ENCODE results near the gene LPIN2. TPM values are rescaled to one million over a fixed set of nuclear protein-coding genes. Genes with fewer than 3 reads are reported as not detected.

The LPIN2 gene
- total RNA-seq, 1 experiment from 2014 or later, result 14.2 TPM

DNA sequence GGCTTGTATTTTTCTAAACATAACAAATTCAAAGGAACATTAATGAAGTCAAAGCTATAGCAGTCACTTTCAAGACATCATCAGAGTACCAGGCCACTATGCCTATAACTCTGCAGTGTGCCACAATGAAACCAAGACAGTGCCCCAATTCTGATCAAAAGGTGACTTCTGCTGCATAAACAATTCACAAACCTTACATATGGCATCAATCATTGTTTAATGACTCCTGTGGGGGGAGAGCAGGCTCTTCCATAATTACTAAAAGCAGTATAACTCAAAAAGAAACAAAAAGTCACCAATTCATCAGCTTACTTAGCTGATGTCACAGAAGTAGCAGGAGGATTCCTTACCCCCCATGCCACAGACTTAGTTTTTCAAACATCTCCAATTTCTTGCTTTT lies 15.5 kb downstream of the LPIN2 start:
- DNase-seq, result no peak
- Histone ChIP-seq H3K27me3 (no peaks in the 10 kb centered on the region), H3K36me3 (peaks cover 12% of the 10 kb centered on the region), H3K9me3 (peaks cover 3% of the 10 kb centered on the region; the same call in 1 of the 2 replicates), H3K4me3 (no peak overlapping the region)

DNA sequence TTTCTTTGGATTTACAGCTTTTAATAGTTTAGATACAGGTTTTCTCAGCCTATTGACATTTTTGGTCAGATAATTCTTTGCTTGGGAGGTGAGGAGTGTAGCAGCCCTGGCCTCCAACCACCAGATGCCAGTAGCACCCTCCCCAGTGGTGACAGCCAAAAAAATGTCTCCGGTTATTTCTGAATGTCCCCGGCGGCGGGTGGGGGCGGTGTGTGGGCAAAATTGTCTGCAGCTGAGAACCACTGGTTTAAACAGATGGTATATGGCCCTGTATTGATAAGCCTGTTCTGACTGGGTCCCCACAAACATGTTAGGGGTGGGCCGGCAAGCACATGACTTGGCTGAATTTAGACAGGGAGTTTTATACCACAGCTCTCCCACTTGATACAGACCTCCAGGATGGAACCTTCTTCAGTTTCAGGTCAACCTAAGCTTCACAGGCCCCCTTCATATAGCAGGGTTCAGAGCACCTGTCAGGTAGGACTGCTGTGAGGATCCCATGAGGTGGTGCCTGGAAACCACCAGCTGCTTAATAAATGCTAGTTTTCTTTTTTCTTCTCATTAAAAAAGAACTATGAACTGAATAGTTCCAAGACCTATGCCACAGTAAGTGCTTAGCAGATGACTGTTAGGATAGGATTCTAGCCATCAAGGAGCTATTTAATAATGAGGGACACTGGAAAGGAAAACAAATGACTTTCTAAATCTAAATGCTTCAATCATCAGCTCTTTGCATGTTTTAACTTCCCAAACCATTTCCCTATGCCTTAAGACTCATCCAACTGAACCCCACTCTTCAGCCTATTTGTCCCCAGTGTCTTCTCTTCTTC lies 18.1 kb downstream of the LPIN2 start:
- H3K27me3 ChIP-seq, result no peaks in the 10 kb centered on the region
- peaks cover 5% of the 10 kb centered on the region for H3K36me3 ChIP-seq
- no peaks in the 10 kb centered on the region for H3K9me3 ChIP-seq
- no peak for DNase-seq
- no peak overlapping the region for H3K4me3 ChIP-seq

DNA sequence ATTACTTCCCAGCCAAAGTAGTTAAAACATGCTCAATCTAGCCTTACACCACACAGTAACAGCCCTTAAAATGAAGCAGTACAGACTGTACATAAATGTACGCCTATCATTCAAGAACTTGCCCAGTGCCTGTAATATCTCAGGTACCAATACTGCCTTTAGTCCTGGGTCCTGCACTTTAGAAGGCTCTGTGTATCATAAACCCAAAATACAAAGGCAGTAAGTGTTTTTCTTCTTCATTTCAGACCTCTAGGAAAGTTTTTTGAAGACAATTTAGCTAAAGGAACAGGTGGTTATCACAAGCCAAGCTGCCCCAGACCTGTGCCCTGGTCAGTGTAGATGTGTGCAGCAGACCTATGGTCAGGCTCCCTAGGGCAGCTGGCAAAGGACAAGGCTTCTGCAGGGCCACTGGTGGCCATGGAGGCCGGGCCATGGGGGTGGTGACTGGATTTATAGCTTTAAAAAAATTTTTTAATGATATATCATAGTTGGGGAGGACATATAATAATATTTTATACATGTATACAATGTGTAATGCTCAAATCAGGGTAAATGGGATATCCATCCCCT lies 18.8 kb downstream of the LPIN2 start:
- Histone ChIP-seq H3K36me3 (peaks cover 5% of the 10 kb centered on the region), H3K4me3 (no peak overlapping the region)
- DNase-seq, result no peak

DNA sequence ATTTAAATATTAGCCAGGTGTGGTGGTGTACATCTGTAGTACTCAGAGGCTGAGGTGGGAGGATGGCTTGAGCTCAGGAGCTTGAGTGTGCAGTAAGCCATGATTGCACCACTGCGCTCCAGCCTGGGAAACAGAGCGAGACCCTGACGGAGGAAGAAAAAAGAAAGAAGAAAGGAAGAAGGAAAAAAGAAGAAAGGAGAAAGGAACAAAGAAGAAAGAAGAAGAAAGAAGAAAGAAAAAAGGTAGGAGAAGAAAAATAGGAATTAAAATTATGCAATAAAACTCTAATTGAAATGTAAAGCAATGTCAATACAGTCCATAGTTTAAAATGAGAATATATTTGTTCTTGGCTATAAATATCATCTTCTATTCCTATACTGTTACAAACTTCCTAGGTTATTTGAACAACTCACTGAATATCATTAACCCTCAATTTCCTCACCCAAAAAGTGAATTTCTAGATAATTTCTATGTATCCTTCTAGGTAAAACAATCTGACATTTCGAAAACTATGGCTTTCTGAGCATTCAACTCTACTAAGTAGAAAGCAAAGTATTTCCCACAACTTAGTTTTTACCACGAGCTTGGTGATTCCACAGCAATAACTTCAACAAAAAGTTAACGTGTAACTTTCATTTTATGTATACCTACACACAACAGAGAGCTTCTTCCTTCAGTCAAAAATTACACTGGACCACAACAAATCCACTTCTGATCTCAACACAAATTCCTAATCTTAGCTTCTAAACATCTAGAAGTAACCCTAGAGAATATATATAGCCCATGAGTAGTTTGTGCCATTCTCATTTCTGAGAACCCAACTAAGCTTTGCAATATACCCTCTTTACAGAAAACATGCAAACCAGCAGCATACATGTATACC lies 19.7 kb downstream of the LPIN2 start:
- Histone ChIP-seq H3K27me3 (no peaks in the 10 kb centered on the region), H3K4me3 (no peak overlapping the region), H3K36me3 (peaks cover 5% of the 10 kb centered on the region), H3K9me3 (no peaks in the 10 kb centered on the region)
- DNase-seq, result no peak

More for the DNA sequence above, 18.8 kb downstream of the LPIN2 start:
- Histone ChIP-seq H3K27me3 (no peaks in the 10 kb centered on the region), H3K9me3 (no peaks in the 10 kb centered on the region)

DNA sequence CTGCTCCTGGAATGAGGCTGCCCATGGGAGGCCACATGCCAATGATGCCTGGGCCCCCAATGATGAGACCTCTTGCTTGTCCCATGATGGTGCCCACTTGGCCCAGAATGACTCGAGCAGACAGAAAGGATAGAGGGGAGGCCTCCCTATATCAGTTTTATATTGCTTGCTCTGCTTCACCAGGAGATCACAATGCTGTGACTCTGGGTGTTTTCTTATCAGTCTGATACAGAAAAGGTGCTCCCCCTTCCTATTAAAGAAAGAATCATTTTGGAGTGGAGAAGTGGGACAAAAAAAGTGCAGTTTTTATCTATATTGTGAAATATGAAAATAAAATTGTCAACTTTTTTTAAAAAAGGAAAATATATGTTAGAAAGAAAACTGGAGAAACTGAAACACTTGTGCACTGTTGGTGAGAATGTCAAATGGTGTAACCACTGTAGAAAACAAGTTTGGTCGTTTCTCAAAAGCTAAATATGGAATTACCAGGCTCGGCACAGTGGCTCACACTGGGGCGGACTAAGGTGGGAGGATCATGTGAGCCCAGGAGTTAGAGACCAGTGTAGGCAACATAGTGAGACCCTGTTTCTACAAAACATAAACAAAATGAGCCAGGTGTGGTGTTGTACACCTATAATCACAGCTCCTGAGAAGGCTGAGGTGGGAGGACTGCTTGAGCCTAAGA lies 21.8 kb downstream of the LPIN2 start:
- Histone ChIP-seq H3K9me3 (no peaks in the 10 kb centered on the region), H3K4me3 (no peak overlapping the region), H3K27me3 (no peaks in the 10 kb centered on the region), H3K36me3 (peaks cover 5% of the 10 kb centered on the region)
- DNase-seq, result no peak

DNA sequence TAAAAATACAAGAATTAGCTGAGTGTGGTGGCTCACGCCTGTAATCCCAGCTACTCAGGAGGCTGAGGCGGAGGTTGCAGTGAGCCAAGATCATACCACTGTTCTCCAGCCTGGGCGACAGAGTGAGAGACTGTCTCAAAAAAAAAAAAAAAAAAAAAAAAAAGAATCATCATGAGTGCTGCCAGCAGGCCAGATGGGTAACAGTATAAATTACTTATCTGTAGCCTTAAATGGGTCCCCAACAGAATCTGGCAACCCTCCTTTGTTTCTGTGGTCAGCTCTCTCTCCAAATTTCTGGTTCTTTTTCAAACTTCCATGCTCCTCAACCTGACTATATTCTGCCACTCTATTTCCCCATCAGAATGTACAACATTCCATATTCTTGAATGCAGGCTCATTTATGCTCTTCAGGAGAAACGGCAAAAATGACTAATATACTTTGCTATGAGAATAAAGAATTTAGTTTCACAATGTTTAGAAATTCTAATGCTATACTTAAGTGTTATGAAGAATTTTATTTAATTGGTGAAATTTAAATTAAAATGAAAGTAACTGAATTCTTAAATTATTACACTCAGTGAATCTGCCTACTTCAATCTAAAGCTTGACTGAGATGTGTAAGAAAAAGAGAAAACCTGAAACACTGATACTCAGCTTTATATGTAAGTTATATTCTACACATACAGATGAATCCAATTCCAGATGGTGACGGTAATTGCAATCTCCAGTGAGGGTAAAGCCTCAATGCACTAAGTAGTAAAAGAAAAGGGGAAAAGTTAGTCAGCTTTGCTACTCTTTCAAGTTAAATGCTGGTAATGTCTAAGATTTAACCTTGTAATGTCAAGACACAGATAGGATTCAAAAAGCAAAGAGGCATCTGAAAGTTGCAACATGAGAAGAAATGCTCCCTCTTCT lies 24.8 kb downstream of the LPIN2 start:
- peaks cover 5% of the 10 kb centered on the region for H3K36me3 ChIP-seq
- DNase-seq, result no peak
- no peaks in the 10 kb centered on the region for H3K27me3 ChIP-seq
- H3K4me3 ChIP-seq, result no peak overlapping the region
- H3K9me3 ChIP-seq, result no peaks in the 10 kb centered on the region

DNA sequence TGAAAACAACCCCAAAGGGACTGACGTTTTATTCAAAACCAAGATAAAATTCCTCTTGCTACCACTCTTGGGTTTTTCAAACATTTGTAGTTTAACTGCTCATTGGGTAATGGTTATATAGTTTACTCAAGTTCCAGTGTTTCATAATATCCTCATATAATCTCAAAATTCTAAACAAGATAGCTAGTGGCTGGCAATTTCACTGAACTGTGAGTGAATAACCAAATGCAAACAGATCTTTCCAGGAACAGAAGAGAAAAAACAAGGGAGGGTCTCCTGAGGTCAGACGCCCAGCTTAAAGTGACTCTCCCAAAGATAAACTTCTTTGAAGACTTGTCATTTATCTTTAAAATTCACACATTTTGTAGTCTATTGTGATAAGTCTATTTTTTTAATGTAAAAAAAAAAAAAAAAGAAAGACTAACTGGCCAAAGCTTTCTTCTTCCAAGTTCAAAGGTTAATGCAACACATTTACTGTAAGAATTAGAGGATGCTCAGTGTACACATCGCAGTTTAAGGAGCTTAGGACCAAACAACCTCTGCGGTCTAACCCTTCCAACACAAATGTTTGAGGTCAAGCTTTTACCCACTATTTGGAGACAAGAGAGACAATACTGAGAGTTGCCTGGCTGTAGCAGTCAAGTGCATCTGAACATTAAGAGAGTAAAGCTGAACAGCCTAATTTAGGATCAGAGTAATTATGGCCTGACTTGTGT lies 26.6 kb downstream of the LPIN2 start:
- DNase-seq, result no peak
- no peaks in the 10 kb centered on the region for H3K36me3 ChIP-seq
- H3K4me3 ChIP-seq, result no peak overlapping the region
- H3K9me3 ChIP-seq, result no peaks in the 10 kb centered on the region
- no peaks in the 10 kb centered on the region for H3K27me3 ChIP-seq

DNA sequence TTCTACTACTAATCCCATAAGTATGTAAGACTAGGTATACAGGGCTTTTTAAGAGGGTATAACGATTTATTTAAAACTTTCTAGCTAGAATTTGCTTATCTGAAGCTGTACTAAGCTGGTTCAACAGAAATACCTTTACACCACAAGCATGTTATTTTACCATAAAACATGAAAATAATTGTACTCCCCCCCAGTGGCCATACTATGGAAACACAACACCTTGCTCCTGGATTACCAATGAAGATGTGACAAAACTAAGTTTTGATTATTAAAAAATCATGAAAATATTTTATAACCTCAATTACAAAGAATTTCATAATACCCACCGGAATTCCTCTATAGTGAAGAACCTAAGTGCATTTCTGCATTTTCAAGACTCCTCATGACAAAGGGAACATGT lies 27.3 kb downstream of the LPIN2 start:
- H3K27me3 ChIP-seq, result no peaks in the 10 kb centered on the region
- H3K36me3 ChIP-seq, result no peaks in the 10 kb centered on the region
- H3K9me3 ChIP-seq, result no peaks in the 10 kb centered on the region
- no peak overlapping the region for H3K4me3 ChIP-seq
- no peak for DNase-seq

DNA sequence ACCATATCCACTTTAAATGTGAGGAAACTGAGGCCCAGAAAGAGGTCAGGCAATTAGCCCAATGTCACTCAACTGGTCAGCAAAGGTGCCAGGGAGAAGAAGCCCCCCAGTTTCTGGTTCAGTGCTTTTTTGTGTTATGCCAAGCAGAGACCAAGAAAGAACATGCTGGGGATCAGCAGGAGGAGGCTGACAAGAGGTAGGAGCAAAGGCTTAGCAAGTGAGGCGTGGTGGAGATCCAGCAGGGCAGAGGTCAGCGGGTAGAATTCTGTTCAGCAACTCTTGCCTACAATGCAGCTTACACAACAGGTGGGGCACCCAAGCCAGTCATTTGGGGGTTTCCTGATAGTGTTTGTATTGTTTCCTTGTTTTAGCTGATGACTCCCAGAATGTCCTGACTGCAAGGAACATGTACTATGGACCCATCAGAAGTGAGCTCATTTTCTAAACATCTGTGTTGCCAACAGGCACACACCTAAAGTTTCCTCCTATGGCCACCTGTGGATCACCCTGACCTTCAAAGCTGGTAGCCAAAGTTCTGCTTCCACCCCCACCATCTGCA lies 28.2 kb downstream of the LPIN2 start:
- H3K27me3 ChIP-seq, result no peaks in the 10 kb centered on the region
- no peaks in the 10 kb centered on the region for H3K36me3 ChIP-seq
- no peak overlapping the region for H3K4me3 ChIP-seq
- DNase-seq, result no peak
- H3K9me3 ChIP-seq, result no peaks in the 10 kb centered on the region

DNA sequence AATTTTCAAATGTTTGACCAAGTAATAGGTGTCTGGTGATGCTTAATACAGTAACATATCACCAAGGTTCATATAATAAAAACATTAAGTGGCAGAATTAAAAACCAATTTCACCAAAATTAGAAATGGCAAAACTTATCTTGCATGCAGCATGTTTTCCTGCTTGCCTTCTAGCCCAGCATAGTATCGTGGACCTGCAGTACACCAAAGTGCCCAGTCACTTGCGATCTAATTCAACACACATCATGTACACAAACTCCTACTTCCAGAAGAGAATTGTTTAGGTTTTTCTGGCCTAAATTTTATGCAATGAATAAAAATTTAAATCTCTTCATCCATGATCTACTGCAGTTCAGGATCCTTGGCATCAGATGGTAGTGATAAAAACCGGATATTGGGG lies 28.9 kb downstream of the LPIN2 start:
- Histone ChIP-seq H3K9me3 (no peaks in the 10 kb centered on the region), H3K36me3 (no peaks in the 10 kb centered on the region), H3K4me3 (no peak overlapping the region), H3K27me3 (no peaks in the 10 kb centered on the region)
- DNase-seq, result no peak

DNA sequence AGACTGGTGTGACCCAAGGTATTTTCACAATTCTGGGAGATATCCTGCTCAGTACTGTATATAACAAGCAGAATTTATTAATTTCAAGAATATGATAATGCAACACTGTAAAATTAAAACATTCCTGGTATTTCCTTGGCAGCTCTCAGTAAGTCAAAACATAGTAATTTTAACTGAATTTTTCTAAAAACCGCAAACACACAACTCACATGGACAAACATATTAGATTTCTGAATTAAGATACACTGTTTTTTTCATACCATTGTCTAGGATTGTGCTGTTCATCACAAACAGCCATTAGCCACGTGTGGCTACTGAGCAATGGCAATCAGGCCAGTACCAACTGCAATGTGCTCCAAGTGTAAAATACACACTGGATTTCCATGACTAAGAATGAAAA lies 29.6 kb downstream of the LPIN2 start:
- no peak overlapping the region for H3K4me3 ChIP-seq

DNA sequence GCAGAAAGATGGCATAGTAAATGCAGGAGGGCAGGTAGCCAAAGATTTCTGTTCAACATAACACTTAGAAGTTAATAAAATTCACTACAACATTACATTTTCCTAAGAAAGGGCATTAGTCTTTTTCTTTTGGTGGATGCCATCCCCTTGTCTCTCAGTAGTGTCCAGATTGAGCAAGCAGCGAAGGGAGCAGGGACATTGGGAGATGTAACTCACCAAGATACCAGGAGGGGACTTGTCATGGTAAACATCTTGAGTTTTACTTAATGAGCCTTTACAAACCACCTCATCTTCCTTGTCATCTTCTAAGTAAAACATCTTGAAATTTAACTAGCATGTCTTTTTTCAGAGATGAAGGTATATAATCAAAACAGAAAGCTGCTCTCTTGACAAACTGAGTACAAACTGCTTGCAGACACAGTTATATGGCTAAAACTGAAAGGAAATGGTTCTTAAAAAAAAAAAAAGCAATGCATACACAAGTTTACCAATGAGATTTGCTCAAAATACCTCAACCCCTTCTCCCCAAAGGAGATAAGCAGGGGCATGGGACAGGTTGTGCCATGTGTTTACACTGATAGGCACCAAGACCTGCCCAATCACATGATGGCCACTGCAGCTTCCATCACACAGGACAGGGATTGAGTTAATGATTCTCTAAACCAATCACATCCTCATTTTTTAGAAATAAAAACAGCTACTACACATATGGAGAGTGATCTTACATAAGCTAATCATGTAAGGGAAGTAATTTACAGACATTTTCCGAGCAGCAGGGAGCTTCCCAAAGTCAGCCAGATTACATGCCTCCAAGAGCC lies 30.3 kb downstream of the LPIN2 start:
- Histone ChIP-seq H3K9me3 (no peaks in the 10 kb centered on the region), H3K4me3 (no peak overlapping the region)

More for the DNA sequence above, 29.6 kb downstream of the LPIN2 start:
- DNase-seq, result no peak
- no peaks in the 10 kb centered on the region for H3K9me3 ChIP-seq
- no peaks in the 10 kb centered on the region for H3K27me3 ChIP-seq
- H3K36me3 ChIP-seq, result no peaks in the 10 kb centered on the region

DNA sequence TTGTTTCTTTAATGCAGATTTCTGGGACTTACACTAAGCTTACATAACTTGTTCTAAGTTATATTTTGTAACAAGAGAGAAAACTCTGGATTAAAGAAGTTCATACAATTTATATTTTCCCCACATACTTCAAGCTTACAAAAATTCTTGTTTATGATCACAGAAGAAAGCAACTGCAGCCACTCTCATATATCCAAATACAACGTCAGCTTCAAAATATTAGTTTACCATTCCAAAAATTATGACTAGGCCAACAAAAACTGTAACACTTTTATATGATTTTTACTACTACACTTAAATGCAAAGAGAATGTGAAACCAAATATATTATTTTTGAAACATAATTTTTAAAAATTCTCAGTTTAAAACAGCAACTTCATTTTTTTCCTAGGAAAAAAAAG lies 30.9 kb downstream of the LPIN2 start:
- no peaks in the 10 kb centered on the region for H3K36me3 ChIP-seq
- no peaks in the 10 kb centered on the region for H3K27me3 ChIP-seq
- H3K4me3 ChIP-seq, result no peak overlapping the region
- no peaks in the 10 kb centered on the region for H3K9me3 ChIP-seq
- no peak for DNase-seq

More for the DNA sequence above, 30.3 kb downstream of the LPIN2 start:
- no peak for DNase-seq
- H3K36me3 ChIP-seq, result no peaks in the 10 kb centered on the region
- H3K27me3 ChIP-seq, result no peaks in the 10 kb centered on the region

DNA sequence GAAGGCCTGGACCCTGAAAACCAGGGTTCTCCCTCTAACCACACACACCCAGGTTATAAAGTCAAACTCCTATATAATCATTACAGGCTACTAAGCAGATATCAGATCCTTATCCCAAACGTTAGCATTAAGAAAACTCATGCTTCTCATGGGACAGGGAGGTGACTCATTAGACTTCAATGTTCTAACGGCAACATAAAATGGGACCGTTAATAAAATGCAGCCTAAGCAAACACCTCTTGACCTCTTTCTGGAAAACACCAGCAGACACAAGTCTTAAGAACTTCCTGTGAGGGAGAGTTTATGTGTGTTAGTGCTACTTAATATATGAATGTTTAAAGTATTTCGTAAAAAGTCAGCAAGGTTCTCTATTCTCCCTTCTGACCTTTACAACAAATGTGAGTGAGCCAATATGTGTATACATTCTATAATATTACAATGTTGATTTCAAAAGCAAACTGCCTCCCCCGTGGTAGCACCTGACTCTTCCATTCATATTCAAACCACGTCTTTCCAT lies 31.7 kb downstream of the LPIN2 start:
- H3K9me3 ChIP-seq, result no peaks in the 10 kb centered on the region
- H3K36me3 ChIP-seq, result peaks cover 2% of the 10 kb centered on the region
- no peak for DNase-seq
- H3K4me3 ChIP-seq, result no peak overlapping the region
- no peaks in the 10 kb centered on the region for H3K27me3 ChIP-seq
